Activated T-cell treated with anti-CD3 and anti-CD28 coated beads, Interleukin-2, amount 50 U/mL, for 72 hours (primary cell): Measurements from ENCODE around the gene CD53. TPM values are rescaled to one million over a fixed set of nuclear protein-coding genes. Genes with fewer than 3 reads are reported as not detected.
A peak's percentile ranks its signal among the peaks of the same experiment; 100 is the strongest.
"Not testable (repeated sequence)": the region's sequence is repeated elsewhere in the genome, so short reads cannot be mapped to it uniquely, and the experiment has no call there.

Experiments used
- ATAC-seq, 2 donors: fragments of 150-1000 bp; cut with Tn5 transposase; replicated peaks in 1 of 2; 2 replicates each; pipeline ENCODE4 v1.10.0; 2021; ENCODE audit warnings: moderate library complexity in 2 of 2, mild to moderate bottlenecking in 1 of 2
- DNase-seq, 2 donors: peaks; one replicate each; pipeline ENCODE4 v3.0.0; 2021 to 2022; ENCODE audit warnings: mixed read lengths in 1 of 2
- H3K27ac Mint-ChIP-seq: one replicate; pipeline ENCODE4 v1.8.0; 2022; ENCODE audit warnings: mild to moderate bottlenecking, moderate library complexity, mixed read lengths
- H3K27me3 Mint-ChIP-seq: one replicate; pipeline ENCODE4 v1.8.0; 2022; ENCODE audit warnings: low read depth, mixed read lengths
- H3K36me3 Mint-ChIP-seq, 2 donors: one replicate each; pipeline ENCODE4 v1.8.0; 2022; ENCODE audit warnings: mixed read lengths in 2 of 2, mild to moderate bottlenecking in 1 of 2; ENCODE audit not compliant: insufficient read depth in 2 of 2
- H3K4me1 Mint-ChIP-seq: one replicate; pipeline ENCODE4 v1.8.0; 2022; ENCODE audit warnings: low read depth, mixed read lengths
- H3K4me3 Mint-ChIP-seq, 2 donors: one replicate each; pipeline ENCODE4 v1.8.0; 2022; ENCODE audit warnings: mild to moderate bottlenecking in 2 of 2, mixed read lengths in 2 of 2, moderate library complexity in 2 of 2
- H3K9me3 Mint-ChIP-seq, 2 donors: one replicate each; pipeline ENCODE4 v1.8.0; 2022; ENCODE audit warnings: mixed read lengths in 2 of 2
- total RNA-seq, 2 donors: library from RNA; stranded (reverse); gene quantifications; one replicate each; pipeline ENCODE4 v1.2.3, GENCODE V29; 2022

Gene CD53
- total RNA-seq, 2 donors from 2014 or later, result 170 to 249 TPM

GRCh38 chr1:110860620-110861019, 12.3 kb upstream of the CD53 start:
- Mint-ChIP-seq H3K36me3 (peaks cover 12 to 26% of the 10 kb centered on the region in 2 donors), H3K4me1 (peaks cover 50% of the 10 kb centered on the region), H3K9me3 (peaks cover 10 to 21% of the 10 kb centered on the region in 2 donors)
- not testable (repeated sequence) for H3K27me3 Mint-ChIP-seq, H3K27ac Mint-ChIP-seq, H3K4me3 Mint-ChIP-seq, DNase-seq
- ATAC-seq, result peak; percentile 54 to 55

- H3K36me3 Mint-ChIP-seq, result peaks cover 19 to 33% of the 10 kb centered on the region in 2 donors
- not testable (repeated sequence) for DNase-seq, H3K27ac Mint-ChIP-seq, H3K4me3 Mint-ChIP-seq, H3K27me3 Mint-ChIP-seq, ATAC-seq
- peaks cover 17 to 22% of the 10 kb centered on the region in 2 donors for H3K9me3 Mint-ChIP-seq
- H3K4me1 Mint-ChIP-seq, result peaks cover 50% of the 10 kb centered on the region
These were observed 11.0 kb upstream of the CD53 start for GRCh38 chr1:110861942-110862341.

GRCh38 chr1:110864287-110864686, 8.7 kb upstream of the CD53 start:
- Mint-ChIP-seq H3K4me3 (no peak overlapping the region), H3K27ac (no peak overlapping the region), H3K4me1 (peaks cover 41% of the 10 kb centered on the region), H3K36me3 (peaks cover 19 to 40% of the 10 kb centered on the region in 2 donors), H3K27me3 (no peaks in the 10 kb centered on the region), H3K9me3 (peaks cover 24 to 25% of the 10 kb centered on the region in 2 donors)
- DNase-seq (no peak), ATAC-seq (no peak)

GRCh38 chr1:110870721-110871388, 2.1 kb upstream of the CD53 start:
- Mint-ChIP-seq H3K9me3 (peaks cover 4 to 12% of the 10 kb centered on the region in 2 donors), H3K36me3 (peaks cover 20 to 30% of the 10 kb centered on the region in 2 donors), H3K27me3 (no peaks in the 10 kb centered on the region), H3K4me3 (peak overlapping the region; percentile 52 to 55), H3K27ac (peak overlapping the region; percentile 90), H3K4me1 (peaks cover 36% of the 10 kb centered on the region)
- no peak for ATAC-seq
- no peak for DNase-seq

- ATAC-seq (no peak), DNase-seq (peak in 1 of 2 donors; percentile 22)
- Mint-ChIP-seq H3K27me3 (no peaks in the 10 kb centered on the region), H3K27ac (peak overlapping the region; percentile 96), H3K9me3 (peaks cover 4% of the 10 kb centered on the region in 2 donors), H3K36me3 (peaks cover 14 to 35% of the 10 kb centered on the region in 2 donors), H3K4me1 (peaks cover 50% of the 10 kb centered on the region), H3K4me3 (peak overlapping the region; percentile 99)
These were observed 593 bp upstream of the CD53 start for GRCh38 chr1:110872366-110872744.

- Mint-ChIP-seq H3K4me1 (peaks cover 62% of the 10 kb centered on the region), H3K9me3 (peaks cover 0 to 1% of the 10 kb centered on the region in 2 donors)
- DNase-seq, result peak in 1 of 2 donors; percentile 28
These were observed 908 bp downstream of the CD53 start for GRCh38 chr1:110873856-110874255.

GRCh38 chr1:110874324-110875215, 1.6 kb downstream of the CD53 start:
- Mint-ChIP-seq H3K4me1 (peaks cover 64% of the 10 kb centered on the region), H3K9me3 (peaks cover 0 to 1% of the 10 kb centered on the region in 2 donors), H3K36me3 (peaks cover 15 to 34% of the 10 kb centered on the region in 2 donors), H3K27ac (peak overlapping the region; percentile 96), H3K27me3 (no peaks in the 10 kb centered on the region), H3K4me3 (peak overlapping the region; percentile 99)
- ATAC-seq (peak in 1 of 2 donors; percentile 3), DNase-seq (peak in 1 of 2 donors; percentile 21)

More at GRCh38 chr1:110873856-110874255, 908 bp downstream of the CD53 start:
- Mint-ChIP-seq H3K36me3 (peaks cover 15 to 32% of the 10 kb centered on the region in 2 donors), H3K4me3 (peak overlapping the region; percentile 99), H3K27ac (peak overlapping the region; percentile 96), H3K27me3 (no peaks in the 10 kb centered on the region)
- ATAC-seq, result no peak

- peaks cover 3 to 4% of the 10 kb centered on the region in 2 donors for H3K9me3 Mint-ChIP-seq
- H3K36me3 Mint-ChIP-seq, result peaks cover 19 to 37% of the 10 kb centered on the region in 2 donors
- ATAC-seq (peak; percentile 79 to 81), DNase-seq (peak; percentile 74 to 75)
- peak overlapping the region; percentile 99 for H3K4me3 Mint-ChIP-seq
- peak overlapping the region; percentile 96 for H3K27ac Mint-ChIP-seq
- peaks cover 67% of the 10 kb centered on the region for H3K4me1 Mint-ChIP-seq
- no peaks in the 10 kb centered on the region for H3K27me3 Mint-ChIP-seq
These were observed 2.3 kb downstream of the CD53 start for GRCh38 chr1:110875216-110875731.

GRCh38 chr1:110876748-110877341, 3.9 kb downstream of the CD53 start:
- Mint-ChIP-seq H3K4me1 (peaks cover 71% of the 10 kb centered on the region), H3K4me3 (peak overlapping the region; percentile 99), H3K27me3 (no peaks in the 10 kb centered on the region), H3K36me3 (peaks cover 24 to 38% of the 10 kb centered on the region in 2 donors), H3K27ac (peak overlapping the region; percentile 96), H3K9me3 (peaks cover 3% of the 10 kb centered on the region in 2 donors)
- no peak for DNase-seq
- ATAC-seq, result no peak

- Mint-ChIP-seq H3K27me3 (no peaks in the 10 kb centered on the region), H3K4me1 (peaks cover 73% of the 10 kb centered on the region), H3K9me3 (peaks cover 3% of the 10 kb centered on the region in 2 donors), H3K27ac (peak overlapping the region; percentile 96), H3K4me3 (peak overlapping the region; percentile 99), H3K36me3 (peaks cover 24 to 40% of the 10 kb centered on the region in 2 donors)
- no peak for ATAC-seq
- no peak for DNase-seq
These were observed 4.4 kb downstream of the CD53 start for GRCh38 chr1:110877364-110877763.

GRCh38 chr1:110877776-110878175, 4.8 kb downstream of the CD53 start:
- DNase-seq (no peak), ATAC-seq (no peak)
- Mint-ChIP-seq H3K36me3 (peaks cover 24 to 40% of the 10 kb centered on the region in 2 donors), H3K9me3 (peaks cover 3% of the 10 kb centered on the region in 2 donors), H3K27ac (peak overlapping the region; percentile 96), H3K4me3 (peak overlapping the region; percentile 99), H3K27me3 (no peaks in the 10 kb centered on the region), H3K4me1 (peaks cover 73% of the 10 kb centered on the region)

- DNase-seq (no peak), ATAC-seq (no peak)
- Mint-ChIP-seq H3K27me3 (no peaks in the 10 kb centered on the region), H3K27ac (peak overlapping the region; percentile 96), H3K9me3 (peaks cover 3% of the 10 kb centered on the region in 2 donors), H3K4me1 (peaks cover 79% of the 10 kb centered on the region), H3K4me3 (peak overlapping the region; percentile 99), H3K36me3 (peaks cover 21 to 36% of the 10 kb centered on the region in 2 donors)
These were observed 5.6 kb downstream of the CD53 start for GRCh38 chr1:110878591-110878990.
